HCT116 (cell line): ENCODE measurements around the gene CYP2E1. TPM values are rescaled to one million over a fixed set of nuclear protein-coding genes. Genes with fewer than 3 reads are reported as not detected.

Experiments
- ATAC-seq: fragments of 200-7000 bp; cut with Tn5 transposase; 2 replicates; pipeline ENCODE4 v1.9.1; 2020; ENCODE audit warnings: mild to moderate bottlenecking, moderate library complexity
- BruUV-seq: library from RNA; stranded (reverse); fragments of 400-500 nt; replicated peaks from 2 replicates; lab custom pipeline; 2021; lab: Mats Ljungman, UMichigan
- CTCF ChIA-PET: fragments of 300-600 bp; sonication (Branson Sonifier 250); formaldehyde crosslinking; loops from one replicate; lab custom pipeline; 2021; ENCODE audit warnings: antibody characterized with exemption; lab: Charles Lee
- POLR2A ChIA-PET: fragments of 300-600, 350-600 bp; sonication (Branson Sonifier 250); formaldehyde crosslinking; loops from one replicate; lab custom pipeline; 2021; ENCODE audit warnings: antibody characterized with exemption; lab: Charles Lee
- RAD21 ChIA-PET, 2 experiments: fragments of 300-600 bp; sonication (Branson Sonifier 250); formaldehyde crosslinking; loops; one replicate each; lab custom pipeline; 2023; ENCODE audit warnings: low total read pairs in 2 of 2; ENCODE audit not compliant: uncharacterized antibody in 2 of 2, unreplicated experiment in 2 of 2, low non-redundant PET in 1 of 2; lab: Charles Lee
- DNase-seq: peaks from one replicate; pipeline ENCODE4 v3.0.0-alpha.2; 2010; ENCODE audit warnings: low read depth, low spot score
- H2AFZ ChIP-seq: fragments of 200-600 bp; shearing (Covaris generic), sonication (generic); 2 replicates; pipeline ENCODE4 v1.6.1; 2017; ENCODE audit warnings: low read depth, mixed run types, mixed read lengths, antibody characterized with exemption, low read length; ENCODE audit not compliant: poor library complexity, severe bottlenecking
- H3K27ac ChIP-seq: 2 replicates; pipeline ENCODE4 v1.5.1; 2012; ENCODE audit warnings: low read depth, low read length
- H3K27me3 ChIP-seq: fragments of 200-600 bp; sonication (generic); 2 replicates; pipeline ENCODE4 v1.6.1; 2016; ENCODE audit warnings: mixed run types, low read length, mixed read lengths; ENCODE audit not compliant: insufficient read depth
- H3K36me3 ChIP-seq, 2 experiments: fragments of 200-500 bp in 1 of 2; fragments of 200-600 bp in 1 of 2; sonication (Bioruptor generic) in 1 of 2; sonication (generic) in 1 of 2; 2 replicates each; pipeline versions ENCODE4 v1.5.1 to v1.6.1; 2014 to 2016; ENCODE audit warnings: low read length in 2 of 2, inconsistent platforms in 1 of 2, mixed read lengths in 1 of 2, mixed run types in 1 of 2; ENCODE audit not compliant: insufficient read depth in 2 of 2, control insufficient read depth in 1 of 2
- H3K4me1 ChIP-seq, 2 experiments: fragments of 200-600 bp in 1 of 2; sonication (generic) in 1 of 2; 2 replicates each; pipeline versions ENCODE4 v1.5.1 to v1.6.1; 2012 to 2017; ENCODE audit warnings: low read length in 2 of 2, inconsistent platforms in 1 of 2, mild to moderate bottlenecking in 1 of 2, mixed read lengths in 1 of 2, mixed run types in 1 of 2, moderate library complexity in 1 of 2; ENCODE audit not compliant: insufficient read depth in 2 of 2, control insufficient read depth in 1 of 2
- H3K4me2 ChIP-seq: fragments of 200-600 bp; sonication (generic); 2 replicates; pipeline ENCODE4 v1.6.1; 2017; ENCODE audit warnings: mixed run types, low read length, mixed read lengths
- H3K4me3 ChIP-seq, 2 experiments: fragments of 200-600 bp in 1 of 2; sonication (generic) in 1 of 2; replicated peaks in 1 of 2; 2 replicates each; pipeline ENCODE4 v1.5.1; 2011 to 2016; ENCODE audit warnings: low read length in 2 of 2, control low read depth in 1 of 2, low read depth in 1 of 2, mild to moderate bottlenecking in 1 of 2, mixed read lengths in 1 of 2, mixed run types in 1 of 2
- H3K79me2 ChIP-seq: fragments of 200-600 bp; sonication (generic); 2 replicates; pipeline ENCODE4 v1.6.1; 2017; ENCODE audit warnings: mild to moderate bottlenecking, mixed run types, low read length, moderate library complexity, mixed read lengths; ENCODE audit not compliant: insufficient read depth
- H3K9ac ChIP-seq: fragments of 200-600 bp; sonication (generic); 2 replicates; pipeline ENCODE4 v1.6.1; 2016; ENCODE audit warnings: low read length, mixed read lengths
- H3K9me2 ChIP-seq: fragments of 200-600 bp; sonication (generic), shearing (Covaris generic); 2 replicates; pipeline ENCODE4 v1.6.1; 2017; ENCODE audit warnings: mixed run types, mild to moderate bottlenecking, moderate library complexity; ENCODE audit not compliant: insufficient read depth
- H3K9me3 ChIP-seq, 2 experiments: fragments of 200-500 bp in 1 of 2; fragments of 200-600 bp in 1 of 2; sonication (Bioruptor generic) in 1 of 2; sonication (generic) in 1 of 2; 2 replicates each; pipeline ENCODE4 v1.6.1; 2014 to 2017; ENCODE audit warnings: low read length in 2 of 2, mixed read lengths in 2 of 2, inconsistent platforms in 1 of 2, low read depth in 1 of 2, mild to moderate bottlenecking in 1 of 2, mixed run types in 1 of 2, moderate library complexity in 1 of 2; ENCODE audit not compliant: control insufficient read depth in 1 of 2, insufficient read depth in 1 of 2
- H4K20me1 ChIP-seq: fragments of 200-600 bp; sonication (generic), shearing (Covaris generic); 2 replicates; pipeline ENCODE4 v1.6.1; 2017; ENCODE audit warnings: mixed run types, mild to moderate bottlenecking, moderate library complexity; ENCODE audit not compliant: insufficient read depth
- CBX3 ChIP-seq: IDR thresholded peaks from 2 replicates; pipeline ENCODE4 v1.6.1; 2012; ENCODE audit warnings: low read depth
- CEBPB ChIP-seq: IDR thresholded peaks from 2 replicates; pipeline ENCODE4 v1.6.1; 2012; ENCODE audit warnings: low read depth
- CTCF ChIP-seq, 3 experiments: fragments of 200-600 bp in 1 of 3; sonication (generic) in 1 of 3; IDR thresholded peaks in 2 of 3; conservative IDR thresholded peaks in 1 of 3; 2 replicates each; pipeline ENCODE4 v1.5.1; 2012 to 2017; ENCODE audit warnings: low read depth in 2 of 3, low read length in 2 of 3, antibody characterized with exemption in 1 of 3, borderline replicate concordance in 1 of 3, control low read depth in 1 of 3, mild to moderate bottlenecking in 1 of 3, mixed read lengths in 1 of 3, mixed run types in 1 of 3, moderate library complexity in 1 of 3; ENCODE audit not compliant: insufficient read depth in 1 of 3
- EGR1 ChIP-seq: IDR thresholded peaks from 2 replicates; pipeline ENCODE4 v1.6.1; 2012; ENCODE audit warnings: low read depth
- ELF1 ChIP-seq: IDR thresholded peaks from 2 replicates; pipeline ENCODE4 v1.6.1; 2012; ENCODE audit warnings: low read depth, borderline replicate concordance
- EZH2phosphoT487 ChIP-seq: fragments of 200-600 bp; IDR thresholded peaks from 2 replicates; pipeline ENCODE4 v1.6.1; 2018; ENCODE audit warnings: antibody characterized with exemption, borderline replicate concordance
- FOSL1 ChIP-seq: IDR thresholded peaks from 2 replicates; pipeline ENCODE4 v1.6.1; 2012; ENCODE audit warnings: low read depth
- POLR2A ChIP-seq: IDR thresholded peaks from 2 replicates; pipeline ENCODE4 v1.7.0; 2011; ENCODE audit warnings: borderline replicate concordance; ENCODE audit not compliant: insufficient read depth, insufficient read length; ENCODE audit errors: extremely low read depth
- POLR2AphosphoS5 ChIP-seq: IDR thresholded peaks from 2 replicates; pipeline ENCODE4 v1.6.1; 2011; ENCODE audit warnings: mild to moderate bottlenecking, low read depth, low read length, moderate library complexity
- RAD21 ChIP-seq: IDR thresholded peaks from 2 replicates; pipeline ENCODE4 v1.6.1; 2012; ENCODE audit warnings: low read depth, mild to moderate bottlenecking
- REST ChIP-seq: IDR thresholded peaks from 2 replicates; pipeline ENCODE4 v1.6.1; 2012; ENCODE audit warnings: low read depth
- SIN3A ChIP-seq: IDR thresholded peaks from 2 replicates; pipeline ENCODE4 v1.6.1; 2012; ENCODE audit warnings: low read depth
- SP1 ChIP-seq: IDR thresholded peaks from 2 replicates; pipeline ENCODE4 v1.6.1; 2012; ENCODE audit warnings: low read depth
- SRF ChIP-seq: IDR thresholded peaks from 2 replicates; pipeline ENCODE4 v1.6.1; 2012; ENCODE audit warnings: low read depth
- TCF7L2 ChIP-seq: IDR thresholded peaks from 2 replicates; pipeline ENCODE4 v1.7.0; 2011; ENCODE audit warnings: borderline replicate concordance, inconsistent platforms; ENCODE audit not compliant: insufficient read depth, insufficient read length; ENCODE audit errors: extremely low read depth
- YY1 ChIP-seq: IDR thresholded peaks from 2 replicates; pipeline ENCODE4 v1.6.1; 2011; ENCODE audit warnings: low read length, low read depth, moderate library complexity, mild to moderate bottlenecking; ENCODE audit not compliant: insufficient replicate concordance; ENCODE audit errors: extremely low read depth
- ZFX ChIP-seq: fragments of 450-650 bp; IDR thresholded peaks from 2 replicates; pipeline ENCODE4 v1.6.1; 2017
- ZNF274 ChIP-seq: fragments of 200-500 bp; sonication (Bioruptor generic); IDR thresholded peaks from 2 replicates; pipeline ENCODE4 v1.6.1; 2014; ENCODE audit warnings: mild to moderate bottlenecking, low read depth, low read length, inconsistent platforms
- intact Hi-C: fragments of 100-400 bp; cut with micrococcal nuclease; formaldehyde crosslinking; loops from 2 replicates; pipeline ENCODE4 v1.10.0; 2022
- total RNA-seq: library from RNA; stranded (reverse); gene quantifications from one replicate; pipeline ENCODE4 v1.2.1, GENCODE V29; 2021; ENCODE audit not compliant: unreplicated experiment

The CYP2E1 gene
- total RNA-seq, 1 experiment from 2014 or later: 1.5 TPM

- Histone ChIP-seq H3K4me1 (no peaks in the 10 kb centered on the region), H3K9me3 (no peaks in the 10 kb centered on the region), H3K4me3 (no peak overlapping the region), H3K79me2 (no peaks in the 10 kb centered on the region), H3K9ac (no peak overlapping the region), H3K9me2 (no peaks in the 10 kb centered on the region), H3K27ac (no peak overlapping the region), H4K20me1 (no peaks in the 10 kb centered on the region), H3K36me3 (no peaks in the 10 kb centered on the region), H3K27me3 (no peaks in the 10 kb centered on the region), H3K4me2 (no peak overlapping the region), H2AFZ (no peak overlapping the region)
- intact Hi-C loops: no loop called here
- DNase-seq (no peak), ATAC-seq (no peak)
- ChIA-PET CTCF (no interaction called here), POLR2A (no interaction called here), RAD21 (no interaction called here)
- TF ChIP-seq YY1 (no peak), POLR2A (no peak), CEBPB (no peak), CTCF (IDR thresholded peaks at IDR 0.05 in 2 of 3, conservative IDR thresholded peaks at IDR 0.05 in 1 of 3; ENCODE audit: borderline replicate concordance in 1 of 3, insufficient read depth in 1 of 3, low read depth in 2 of 3, low read length in 2 of 3) (no peak), REST (no peak), SRF (no peak), ELF1 (no peak), SP1 (no peak), ZNF274 (no peak), POLR2AphosphoS5 (no peak), CBX3 (no peak), ZFX (no peak), RAD21 (no peak), TCF7L2 (no peak), SIN3A (no peak), FOSL1 (no peak), EGR1 (no peak), EZH2phosphoT487 (no peak)
- no TSS peak for BruUV-seq
These were observed 15.1 kb upstream of the CYP2E1 start for GRCh38 chr10:133511907-133512528.
